ENCODE measurements around the gene PSRC1. TPM values are rescaled to one million over a fixed set of nuclear protein-coding genes. Genes with fewer than 3 reads are reported as not detected.
A peak's percentile ranks its signal among the peaks of the same experiment; 100 is the strongest.

PSRC1 gene
- total and polyA plus RNA-seq, 2 of the 8 experiments (the other 6 are each of a cell fraction or from before 2014, with no cell fraction given): 56.1 to 67.3 TPM

DNA sequence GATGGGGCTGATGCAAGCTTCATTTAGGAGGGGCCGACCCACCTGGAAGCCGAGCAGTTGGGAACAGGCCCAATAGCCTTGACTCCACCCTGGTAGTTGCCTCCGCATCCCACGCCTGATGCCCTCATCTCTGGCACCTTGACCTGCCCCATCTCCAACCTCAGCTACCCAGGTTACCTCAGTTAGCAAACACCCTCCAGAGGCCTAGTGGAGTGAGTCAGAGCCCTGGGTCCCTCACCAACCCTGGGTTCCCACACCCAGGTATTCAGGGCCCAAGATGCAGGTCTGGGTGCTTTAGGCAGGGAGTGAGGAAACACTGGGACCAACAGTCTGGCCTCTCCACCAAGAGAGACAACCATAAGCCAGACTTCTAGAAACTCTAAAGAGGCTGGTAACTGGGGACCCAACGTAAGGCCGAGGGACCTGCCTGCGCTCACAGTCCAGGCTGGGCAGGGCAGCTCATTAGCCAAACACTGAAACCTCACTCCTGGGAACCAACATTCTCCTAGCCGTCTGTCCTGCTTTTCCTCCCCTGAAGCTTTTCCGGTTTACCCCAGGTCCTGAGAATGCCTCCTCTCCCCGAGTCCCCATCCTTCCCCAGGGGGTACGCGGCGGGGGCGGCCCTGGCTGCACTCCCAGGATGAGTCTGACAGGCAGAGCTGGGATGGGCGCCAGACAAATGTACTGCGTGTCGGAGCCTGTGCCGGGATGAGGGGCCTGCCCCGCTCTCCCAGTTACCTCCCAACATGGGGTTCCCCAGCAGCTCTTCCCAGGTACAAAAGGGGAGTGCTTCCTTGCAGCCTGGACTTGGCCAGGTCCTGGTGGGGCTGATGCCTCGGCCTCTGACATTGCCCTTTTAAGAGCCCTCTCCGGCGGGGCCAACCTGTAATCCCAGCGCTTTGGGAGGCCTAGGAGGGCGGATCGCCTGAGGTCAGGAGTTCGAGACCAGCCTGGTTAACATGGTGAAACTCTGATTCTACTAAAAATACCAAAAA lies 42.5 kb downstream of the PSRC1 start (continued):
- TF ChIP-seq KDM1A (IDR thresholded peaks at IDR 0.05; ENCODE audit: borderline replicate concordance, low read length) (no peak), KDM5A (IDR thresholded peaks at IDR 0.05; ENCODE audit: low read length) (no peak), RXRA (IDR thresholded peaks at IDR 0.05; ENCODE audit: insufficient read depth, low read depth, low read length) (no peak), HDAC6 (IDR thresholded peaks at IDR 0.05; ENCODE audit: low read depth, low read length) (no peak), CBX8 (IDR thresholded peaks at IDR 0.05; ENCODE audit: borderline replicate concordance, low read depth, low read length) (no peak), TAF1 (IDR thresholded peaks at IDR 0.05; ENCODE audit: low read depth, low read length) (no peak), CBX5 (IDR thresholded peaks at IDR 0.05; ENCODE audit: low read depth, low read length) (no peak), CREB1 (IDR thresholded peaks at IDR 0.05) (no peak), SIRT6 (IDR thresholded peaks at IDR 0.05; ENCODE audit: low read length) (no peak), CTBP2 (IDR thresholded peaks at IDR 0.05; ENCODE audit: borderline replicate concordance, insufficient read depth, insufficient read length, low read length) (peak; percentile 57), GTF2F1 (IDR thresholded peaks at IDR 0.05; ENCODE audit: borderline replicate concordance, low read depth, low read length) (no peak), JUN (IDR thresholded peaks at IDR 0.05; ENCODE audit: low read depth, low read length) (no peak), TCF12 (IDR thresholded peaks at IDR 0.05; ENCODE audit: low read depth, low read length) (0 out of 2 replicates have a peak, but pooled peaks have one; percentile 26), ASH2L (IDR thresholded peaks at IDR 0.05; ENCODE audit: low read length) (no peak), CHD1 (IDR thresholded peaks at IDR 0.05; ENCODE audit: low read depth, low read length) (no peak), SP1 (IDR thresholded peaks at IDR 0.05; ENCODE audit: low read depth, low read length) (0 out of 2 replicates have a peak, but pooled peaks have one; percentile 30), SP2 (IDR thresholded peaks at IDR 0.05; ENCODE audit: low read length) (no peak), YY1 (IDR thresholded peaks at IDR 0.05; ENCODE audit: low read depth, low read length) (no peak), BACH1 (IDR thresholded peaks at IDR 0.05; ENCODE audit: low read length) (no peak), SUZ12 (IDR thresholded peaks at IDR 0.05; ENCODE audit: low read length) (no peak), RBBP5 (IDR thresholded peaks at IDR 0.05; ENCODE audit: borderline replicate concordance, low read depth, low read length) (no peak), ZNF274 (IDR thresholded peaks at IDR 0.05; ENCODE audit: borderline replicate concordance, extremely low read depth, low read length) (no peak)
- TF ChIP-seq, protein P1, sequence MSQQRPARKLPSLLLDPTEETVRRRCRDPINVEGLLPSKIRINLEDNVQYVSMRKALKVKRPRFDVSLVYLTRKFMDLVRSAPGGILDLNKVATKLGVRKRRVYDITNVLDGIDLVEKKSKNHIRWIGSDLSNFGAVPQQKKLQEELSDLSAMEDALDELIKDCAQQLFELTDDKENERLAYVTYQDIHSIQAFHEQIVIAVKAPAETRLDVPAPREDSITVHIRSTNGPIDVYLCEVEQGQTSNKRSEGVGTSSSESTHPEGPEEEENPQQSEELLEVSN (IDR thresholded peaks at IDR 0.05): peak; percentile 64; the same call in 1 of the 2 replicates
